Mesendoderm (in vitro differentiated cells): Measurements from ENCODE around the gene KCNJ5.

Source experiments
- DNase-seq: peaks from one replicate; pipeline ENCODE4 v3.0.0; 2013
- H2AK5ac ChIP-seq: 2 replicates; pipeline ENCODE4 v1.6.1; 2013; ENCODE audit warnings: low read length, inconsistent platforms
- H2BK120ac ChIP-seq: 2 replicates; pipeline ENCODE4 v1.6.1; 2013; ENCODE audit warnings: low read depth, mild to moderate bottlenecking, low read length, moderate library complexity, mixed read lengths
- H2BK15ac ChIP-seq: replicated peaks from 2 replicates; pipeline ENCODE4 v1.6.1; 2013; ENCODE audit warnings: low read depth, mild to moderate bottlenecking, moderate library complexity
- H2BK5ac ChIP-seq: 2 replicates; pipeline ENCODE4 v1.6.1; 2013; ENCODE audit warnings: low read length, inconsistent platforms
- H3K18ac ChIP-seq: 2 replicates; pipeline ENCODE4 v1.6.1; 2013; ENCODE audit warnings: mild to moderate bottlenecking, low read length, mixed read lengths
- H3K23ac ChIP-seq: one replicate; pipeline ENCODE4 v1.6.1; 2013; ENCODE audit warnings: low read length
- H3K27ac ChIP-seq: 2 replicates; pipeline ENCODE4 v1.5.1; 2013; ENCODE audit warnings: low read depth, mild to moderate bottlenecking, inconsistent platforms, low read length, moderate library complexity
- H3K27me3 ChIP-seq: 2 replicates; pipeline ENCODE4 v1.6.1; 2013; ENCODE audit warnings: low read length, control low read depth, mild to moderate bottlenecking, inconsistent platforms; ENCODE audit not compliant: insufficient read depth, poor library complexity
- H3K36me3 ChIP-seq: 2 replicates; pipeline ENCODE4 v1.6.1; 2013; ENCODE audit warnings: low read length, inconsistent platforms; ENCODE audit not compliant: control insufficient read depth, insufficient read depth
- H3K4ac ChIP-seq: one replicate; pipeline ENCODE4 v1.6.1; 2013; ENCODE audit warnings: low read depth, mild to moderate bottlenecking, low read length, moderate library complexity
- H3K4me1 ChIP-seq: 2 replicates; pipeline ENCODE4 v1.6.1; 2013; ENCODE audit warnings: low read depth, low read length, inconsistent platforms; ENCODE audit not compliant: control insufficient read depth
- H3K4me2 ChIP-seq: 2 replicates; pipeline ENCODE4 v1.6.1; 2013; ENCODE audit warnings: low read length
- H3K4me3 ChIP-seq: 2 replicates; pipeline ENCODE4 v1.5.1; 2013; ENCODE audit warnings: mild to moderate bottlenecking, low read length
- H3K56ac ChIP-seq: one replicate; pipeline ENCODE4 v1.6.1; 2013; ENCODE audit warnings: low read length
- H3K79me1 ChIP-seq: 2 replicates; pipeline ENCODE4 v1.6.1; 2013; ENCODE audit warnings: low read length, inconsistent platforms
- H3K79me2 ChIP-seq: 2 replicates; pipeline ENCODE4 v1.6.1; 2013; ENCODE audit warnings: mild to moderate bottlenecking, low read length; ENCODE audit not compliant: control insufficient read depth, insufficient read depth
- H3K9ac ChIP-seq: 2 replicates; pipeline ENCODE4 v1.6.1; 2013; ENCODE audit warnings: low read length, inconsistent platforms
- H4K5ac ChIP-seq: one replicate; pipeline ENCODE4 v1.6.1; 2013; ENCODE audit warnings: low read length
- H4K8ac ChIP-seq: one replicate; pipeline ENCODE4 v1.6.1; 2013; ENCODE audit warnings: low read depth, mild to moderate bottlenecking, control low read depth, low read length, moderate library complexity
- WGBS: extraction: QIAGEN DNeasy Blood & Tissue Kit; methylation state at CpG from one replicate; pipeline ENCODE4 v1.1.7; 2013; ENCODE audit warnings: low lambda C conversion rate, missing lambda C conversion rate; ENCODE audit not compliant: insufficient coverage; ENCODE audit errors: extremely low coverage; 5-methylcytosine and 5-hydroxymethylcytosine counted together

Gene KCNJ5

DNA sequence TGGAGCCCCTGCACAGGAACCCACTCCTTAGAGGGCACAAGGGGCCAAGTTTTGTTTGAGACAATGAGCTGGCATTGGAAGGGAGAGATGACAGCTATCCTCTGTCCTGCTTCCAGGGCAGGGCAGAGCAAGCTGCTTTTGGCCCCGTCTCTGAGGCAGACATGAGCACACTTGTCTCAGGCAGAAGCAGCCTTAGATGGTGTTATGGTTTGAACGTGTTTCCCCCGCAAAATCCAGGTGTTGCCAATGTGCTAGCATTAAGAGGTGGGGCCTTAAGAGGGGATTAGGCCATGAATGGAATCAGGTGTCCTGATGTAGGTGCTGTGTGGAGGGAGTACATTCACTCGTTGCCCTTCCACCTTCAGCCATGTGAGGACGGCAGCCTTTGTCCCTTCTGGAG is 49.0 kb downstream of the KCNJ5 start:
- Histone ChIP-seq H4K5ac (no peak overlapping the region), H2AK5ac (no peak overlapping the region), H3K27me3 (no peaks in the 10 kb centered on the region), H3K23ac (no peak overlapping the region), H4K8ac (no peak overlapping the region), H2BK5ac (no peak overlapping the region), H3K4ac (no peak overlapping the region), H3K4me1 (no peaks in the 10 kb centered on the region), H3K79me1 (no peaks in the 10 kb centered on the region), H2BK15ac (no peak overlapping the region), H3K18ac (no peak overlapping the region), H3K56ac (no peak overlapping the region), H3K4me3 (no peak overlapping the region), H3K4me2 (no peak overlapping the region), H3K36me3 (no peaks in the 10 kb centered on the region), H3K27ac (no peak overlapping the region), H2BK120ac (no peak overlapping the region), H3K9ac (no peak overlapping the region), H3K79me2 (no peaks in the 10 kb centered on the region)
- no peak for DNase-seq
- no CpG with 5 or more reads among the region's 5 CpGs for WGBS

DNA sequence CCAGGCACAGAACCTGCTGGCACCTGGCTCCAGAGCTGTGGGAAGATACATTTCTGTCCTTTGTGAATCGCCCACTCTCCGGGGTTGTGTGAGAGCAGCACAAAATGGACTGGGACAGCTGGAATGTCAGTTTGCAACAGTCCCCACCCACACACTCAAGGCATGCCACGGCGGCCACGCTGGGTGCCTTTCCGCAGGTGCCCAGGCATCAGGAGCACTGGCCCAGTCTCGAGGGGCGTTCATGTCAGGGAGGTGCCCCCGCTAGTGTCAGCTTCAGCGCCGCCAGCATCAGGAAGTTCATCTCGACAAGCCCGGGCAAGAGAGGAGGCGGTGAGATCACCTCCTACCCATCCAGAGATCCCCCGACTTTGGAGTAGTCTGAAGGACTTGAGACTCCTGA is 49.4 kb downstream of the KCNJ5 start:
- no peaks in the 10 kb centered on the region for H3K79me2 ChIP-seq
- H2BK120ac ChIP-seq: no peak overlapping the region
- H3K79me1 ChIP-seq: no peaks in the 10 kb centered on the region
- no peak overlapping the region for H4K8ac ChIP-seq
- H3K23ac ChIP-seq: no peak overlapping the region
- no peak overlapping the region for H4K5ac ChIP-seq
- no peak overlapping the region for H3K27ac ChIP-seq
- H2BK15ac ChIP-seq: no peak overlapping the region
- H3K27me3 ChIP-seq: no peaks in the 10 kb centered on the region
- H3K4me2 ChIP-seq: no peak overlapping the region
- no peaks in the 10 kb centered on the region for H3K36me3 ChIP-seq
- H3K4me3 ChIP-seq: no peak overlapping the region
- H3K18ac ChIP-seq: no peak overlapping the region
- H3K4me1 ChIP-seq: no peaks in the 10 kb centered on the region
- no CpG with 5 or more reads among the region's 15 CpGs for WGBS
- H2AK5ac ChIP-seq: no peak overlapping the region
- no peak overlapping the region for H2BK5ac ChIP-seq
- H3K56ac ChIP-seq: no peak overlapping the region
- no peak overlapping the region for H3K9ac ChIP-seq
- no peak for DNase-seq
- H3K4ac ChIP-seq: no peak overlapping the region

DNA sequence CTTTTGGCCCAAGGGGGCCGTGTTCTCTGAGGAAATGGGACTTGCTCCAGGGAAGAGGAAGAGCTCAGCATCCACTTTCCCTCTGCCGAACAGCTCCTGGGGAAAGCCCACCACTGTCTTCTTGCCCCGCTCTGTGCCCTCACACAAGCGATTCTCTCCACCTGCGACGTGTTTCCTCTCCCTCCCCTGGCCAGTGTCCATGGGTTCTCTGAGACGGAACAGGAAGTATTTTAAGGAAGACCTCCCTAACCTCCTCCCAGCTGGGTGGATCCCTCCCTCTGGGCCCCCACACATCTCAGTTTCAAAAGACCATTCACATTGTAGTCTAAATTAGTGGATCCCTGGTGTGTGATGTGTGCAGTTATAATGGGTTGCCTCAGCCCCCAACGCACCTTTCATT is 50.0 kb downstream of the KCNJ5 start:
- DNase-seq: no peak
- Histone ChIP-seq H2AK5ac (no peak overlapping the region), H3K79me1 (no peaks in the 10 kb centered on the region), H3K79me2 (no peaks in the 10 kb centered on the region), H2BK15ac (no peak overlapping the region), H3K18ac (no peak overlapping the region), H3K4me3 (no peak overlapping the region), H3K4me2 (no peak overlapping the region), H2BK120ac (no peak overlapping the region), H3K23ac (no peak overlapping the region), H3K56ac (no peak overlapping the region), H4K5ac (no peak overlapping the region), H4K8ac (no peak overlapping the region), H2BK5ac (no peak overlapping the region), H3K27ac (no peak overlapping the region), H3K36me3 (no peaks in the 10 kb centered on the region), H3K9ac (no peak overlapping the region), H3K27me3 (no peaks in the 10 kb centered on the region), H3K4me1 (no peaks in the 10 kb centered on the region), H3K4ac (no peak overlapping the region)
- WGBS: no CpG with 5 or more reads among the region's 8 CpGs

DNA sequence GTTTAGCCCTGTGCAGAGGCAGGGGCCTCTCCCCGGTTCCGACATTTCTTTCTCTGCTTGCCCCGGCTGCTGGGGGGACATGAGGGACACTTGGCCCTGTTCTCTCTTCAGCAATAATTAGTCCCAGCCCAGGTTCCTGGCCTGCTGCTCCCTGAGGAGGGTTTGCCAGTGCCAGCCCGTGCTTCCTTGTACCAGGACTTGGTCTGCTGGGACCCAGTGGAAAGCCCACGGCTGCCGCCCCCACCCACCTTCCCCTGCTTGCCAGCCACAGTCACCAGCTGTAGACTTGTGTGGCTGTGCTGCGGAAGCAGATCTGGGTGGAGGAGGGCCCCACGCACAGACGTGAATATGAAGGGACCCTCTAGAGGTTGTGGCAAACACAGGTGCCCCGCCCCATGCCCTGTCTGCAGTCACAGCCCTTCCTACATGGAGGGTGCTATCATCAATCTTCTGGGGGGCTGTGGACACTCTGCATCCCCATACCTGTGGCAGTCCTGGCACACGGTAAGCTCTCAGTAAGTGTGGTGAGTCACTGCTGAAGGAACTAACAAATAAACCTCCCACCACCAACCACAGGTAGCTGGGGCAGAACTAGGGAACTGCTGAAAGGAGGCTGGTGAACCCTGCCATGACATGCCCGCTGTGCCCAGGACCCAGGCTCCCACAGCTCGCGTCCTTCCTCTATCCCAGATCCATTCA is 50.6 kb downstream of the KCNJ5 start:
- Histone ChIP-seq H3K4me3 (no peak overlapping the region), H3K79me1 (no peaks in the 10 kb centered on the region)
- no CpG with 5 or more reads among the region's 14 CpGs for WGBS

DNA sequence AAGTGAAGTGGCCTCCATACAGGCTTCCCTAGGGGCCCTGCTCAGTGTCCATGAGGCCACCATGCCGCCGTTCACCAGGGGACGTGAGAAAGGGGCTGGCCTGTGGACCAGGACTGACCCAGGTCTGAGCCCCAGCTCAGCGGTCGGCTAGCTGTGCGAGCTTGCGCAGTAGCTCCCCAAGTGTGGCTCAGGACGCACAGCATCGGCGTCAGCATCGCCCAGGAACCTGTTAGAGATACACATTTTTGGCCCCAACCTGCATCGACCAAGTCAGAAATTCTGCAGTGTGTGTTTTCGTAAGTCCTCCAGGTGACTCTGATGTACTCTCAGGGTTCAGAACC is 51.1 kb downstream of the KCNJ5 start:
- no peak for DNase-seq
- H3K4me2 ChIP-seq: no peak overlapping the region
- no peak overlapping the region for H4K5ac ChIP-seq
- no peak overlapping the region for H2AK5ac ChIP-seq
- H3K79me1 ChIP-seq: no peaks in the 10 kb centered on the region
- no peak overlapping the region for H2BK120ac ChIP-seq
- H2BK15ac ChIP-seq: no peak overlapping the region
- H3K56ac ChIP-seq: no peak overlapping the region
- no peak overlapping the region for H3K4me3 ChIP-seq
- H2BK5ac ChIP-seq: no peak overlapping the region
- H3K36me3 ChIP-seq: no peaks in the 10 kb centered on the region
- no peaks in the 10 kb centered on the region for H3K27me3 ChIP-seq
- H4K8ac ChIP-seq: no peak overlapping the region
- no peak overlapping the region for H3K27ac ChIP-seq
- no peak overlapping the region for H3K18ac ChIP-seq
- no peak overlapping the region for H3K23ac ChIP-seq
- no CpG with 5 or more reads among the region's 13 CpGs for WGBS
- H3K4ac ChIP-seq: no peak overlapping the region
- no peak overlapping the region for H3K9ac ChIP-seq
- no peaks in the 10 kb centered on the region for H3K79me2 ChIP-seq
- no peaks in the 10 kb centered on the region for H3K4me1 ChIP-seq

More for the DNA sequence above, 50.6 kb downstream of the KCNJ5 start:
- DNase-seq: no peak
- Histone ChIP-seq H2BK15ac (no peak overlapping the region), H2AK5ac (no peak overlapping the region), H3K27ac (no peak overlapping the region), H3K9ac (no peak overlapping the region), H3K18ac (no peak overlapping the region), H3K23ac (no peak overlapping the region), H3K56ac (no peak overlapping the region), H3K36me3 (no peaks in the 10 kb centered on the region), H2BK5ac (no peak overlapping the region), H3K27me3 (no peaks in the 10 kb centered on the region), H3K4ac (no peak overlapping the region), H4K8ac (no peak overlapping the region), H4K5ac (no peak overlapping the region), H3K4me1 (no peaks in the 10 kb centered on the region), H3K79me2 (no peaks in the 10 kb centered on the region), H3K4me2 (no peak overlapping the region), H2BK120ac (no peak overlapping the region)

DNA sequence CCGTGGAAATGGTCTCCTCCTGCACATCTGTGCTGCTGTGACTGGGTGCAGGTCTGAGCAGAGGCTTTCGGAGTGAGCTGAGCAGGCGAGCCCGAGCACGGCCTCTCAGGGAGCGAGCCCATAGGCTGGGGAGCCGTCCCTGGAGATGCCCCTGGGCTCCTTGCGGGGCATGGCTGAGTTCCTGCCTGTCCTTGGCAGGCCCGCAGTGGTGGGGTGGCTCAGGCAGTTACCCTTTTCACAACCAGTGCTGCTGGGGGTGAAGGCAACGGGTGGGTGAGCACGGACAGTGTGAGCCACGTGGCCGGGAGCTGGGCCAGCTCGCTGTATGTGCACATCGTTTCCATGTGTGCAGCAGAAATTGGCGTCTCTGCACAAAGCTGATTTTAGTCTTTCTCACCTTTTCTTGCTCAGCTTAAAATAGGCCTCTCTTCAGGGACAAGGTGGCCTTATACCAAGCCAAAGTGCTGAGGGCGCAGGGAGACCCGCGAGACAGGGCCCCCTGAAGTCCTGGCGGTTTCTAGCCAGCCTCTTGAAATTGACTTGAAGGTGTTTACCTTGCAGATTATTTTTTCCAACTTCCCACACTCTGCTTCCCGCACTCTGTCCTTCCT is 51.8 kb downstream of the KCNJ5 start, which contains the start of gene TP53AIP1:
Gene TP53AIP1 (minus strand): TSS at position 55 of the 611 bp plus-strand sequence. CDS start 5,053 bp downstream, outside the sequence.
- Histone ChIP-seq H3K36me3 (no peaks in the 10 kb centered on the region), H3K27ac (no peak within 1 kb of the TSS), H4K8ac (no peak within 1 kb of the TSS), H3K79me1 (no peaks in the 10 kb centered on the region), H2BK5ac (no peak within 1 kb of the TSS), H4K5ac (no peak within 1 kb of the TSS), H3K27me3 (no peaks in the 10 kb centered on the region), H3K9ac (no peak within 1 kb of the TSS), H3K4me3 (no peak within 1 kb of the TSS), H2BK15ac (no peak within 1 kb of the TSS), H2BK120ac (no peak within 1 kb of the TSS), H3K4me2 (no peak within 1 kb of the TSS), H2AK5ac (no peak within 1 kb of the TSS), H3K18ac (no peak within 1 kb of the TSS), H3K4ac (no peak within 1 kb of the TSS), H3K56ac (no peak within 1 kb of the TSS), H3K23ac (no peak within 1 kb of the TSS), H3K79me2 (no peaks in the 10 kb centered on the region), H3K4me1 (no peaks in the 10 kb centered on the region)
- WGBS: no CpG with 5 or more reads among the region's 21 CpGs
- no peak for DNase-seq
